Small intestine (tissue), 7 donors: ENCODE data around the gene L3MBTL2. TPM values are rescaled to one million over a fixed set of nuclear protein-coding genes. Genes with fewer than 3 reads are reported as not detected.
"Not testable (repeated sequence)": the region's sequence is repeated elsewhere in the genome, so short reads cannot be mapped to it uniquely, and the experiment has no call there.

ENCODE experiments used
- DNase-seq, 2 donors: peaks; one replicate each; pipeline versions ENCODE4 v3.0.0 to v3.0.0-alpha.2; 2013
- FAIRE-seq: peaks from 2 replicates; lab custom pipeline; 2012; peaks lifted over from hg19 to GRCh38; lab: Jason Lieb, UNC
- H3K27ac ChIP-seq, 3 donors: one replicate each; pipeline ENCODE4 v1.5.1; 2013; ENCODE audit warnings: low read length in 2 of 3, mild to moderate bottlenecking in 2 of 3, control low read depth in 1 of 3, inconsistent platforms in 1 of 3, low read depth in 1 of 3, moderate library complexity in 1 of 3
- H3K27me3 ChIP-seq, 3 donors: one replicate each; pipeline ENCODE4 v1.6.1; 2013; ENCODE audit warnings: low read length in 3 of 3, inconsistent platforms in 1 of 3; ENCODE audit not compliant: control insufficient read depth in 3 of 3, insufficient read depth in 3 of 3
- H3K36me3 ChIP-seq, 3 donors: one replicate each; pipeline ENCODE4 v1.6.1; 2013; ENCODE audit warnings: low read length in 3 of 3, inconsistent platforms in 1 of 3, low read depth in 1 of 3, mild to moderate bottlenecking in 1 of 3, moderate library complexity in 1 of 3; ENCODE audit not compliant: control insufficient read depth in 3 of 3, insufficient read depth in 2 of 3
- H3K4me1 ChIP-seq, 3 donors: one replicate each; pipeline ENCODE4 v1.6.1; 2013; ENCODE audit warnings: low read length in 2 of 3, inconsistent platforms in 1 of 3, low read depth in 1 of 3, mild to moderate bottlenecking in 1 of 3, moderate library complexity in 1 of 3; ENCODE audit not compliant: control insufficient read depth in 3 of 3, insufficient read depth in 2 of 3
- H3K4me3 ChIP-seq, 3 donors: one replicate each; pipeline ENCODE4 v1.5.1; 2013; ENCODE audit warnings: low read length in 3 of 3, control low read depth in 1 of 3, inconsistent platforms in 1 of 3, low read depth in 1 of 3, mild to moderate bottlenecking in 1 of 3, moderate library complexity in 1 of 3
- H3K9me3 ChIP-seq, 2 donors: one replicate each; pipeline ENCODE4 v1.6.1; 2013; ENCODE audit warnings: low read depth in 1 of 2, low read length in 1 of 2; ENCODE audit not compliant: control insufficient read depth in 2 of 2, insufficient read depth in 1 of 2
- WGBS, 3 donors: extraction: QIAGEN DNeasy Blood & Tissue Kit; methylation state at CpG; one replicate each; pipeline ENCODE4 v1.1.7; 2013; 5-methylcytosine and 5-hydroxymethylcytosine counted together
- polyA plus RNA-seq, 4 donors: library from polyadenylated mRNA; stranded (reverse) in 3 of 4; unstranded in 1 of 4; fragments of 200-250 nt in 3 of 4; fragments of 120-200 nt in 1 of 4; gene quantifications; one replicate each; pipeline versions ENCODE4 v1.2.1 to v1.2.3, GENCODE V29; 2013
- donor health status: healthy with polysubstance abuse.
- donor health status: control.
- donor health status: control.
- donor health status: Bipolar disorder and iron deficiency.
- donor health status: healthy.

The L3MBTL2 gene
- polyA plus RNA-seq, 4 donors: 10.1 to 16.2 (median 13.4) TPM

- DNase-seq (no peak), FAIRE-seq (no peak)
- WGBS, 3 donors: 78 to 85% (median 80%) methylated on average over 8 of the region's 8 CpGs
- no peak overlapping the region for H3K27ac ChIP-seq
- no peaks in the 10 kb centered on the region for H3K27me3 ChIP-seq
- H3K36me3 ChIP-seq: peaks cover 11 to 42% (median 28%) of the 10 kb centered on the region in 3 donors
- H3K9me3 ChIP-seq: no peaks in the 10 kb centered on the region
- H3K4me1 ChIP-seq: peaks cover 0 to 2% (median 0%) of the 10 kb centered on the region in 3 donors
- H3K4me3 ChIP-seq: no peak overlapping the region
These were observed 26.6 kb upstream of the L3MBTL2 start for GRCh38 chr22:41178425-41178975.

GRCh38 chr22:41180362-41180761 lies 24.8 kb upstream of the L3MBTL2 start:
- H3K27ac ChIP-seq, DNase-seq, H3K4me1 ChIP-seq, H3K4me3 ChIP-seq, FAIRE-seq, H3K9me3 ChIP-seq, H3K27me3 ChIP-seq: not testable (repeated sequence)
- H3K36me3 ChIP-seq: peaks cover 11 to 34% (median 26%) of the 10 kb centered on the region in 3 donors
- WGBS, 3 donors: 91 to 96% (median 95%) methylated on average over 6 of the region's 6 CpGs

GRCh38 chr22:41180926-41181325 lies 24.2 kb upstream of the L3MBTL2 start:
- DNase-seq (no peak), FAIRE-seq (no peak)
- Histone ChIP-seq H3K4me1 (peaks cover 0 to 2% (median 0%) of the 10 kb centered on the region in 3 donors), H3K4me3 (no peak overlapping the region), H3K9me3 (no peaks in the 10 kb centered on the region), H3K27me3 (no peaks in the 10 kb centered on the region), H3K27ac (no peak overlapping the region), H3K36me3 (peaks cover 11 to 31% (median 22%) of the 10 kb centered on the region in 3 donors)
- WGBS, 3 donors: 81 to 84% (median 84%) methylated on average over 3 of the region's 3 CpGs

GRCh38 chr22:41181349-41182241 lies 23.5 kb upstream of the L3MBTL2 start:
- H3K9me3 ChIP-seq: no peaks in the 10 kb centered on the region
- peak overlapping the region in 2 of 3 donors; percentile 16 to 51 for H3K27ac ChIP-seq
- no peaks in the 10 kb centered on the region for H3K27me3 ChIP-seq
- WGBS, 3 donors: 41 to 76% (median 62%) methylated on average over 15 of the region's 15 CpGs
- FAIRE-seq (no peak), DNase-seq (peak in 1 of 2 donors; percentile 78)
- H3K4me1 ChIP-seq: peaks cover 0 to 2% (median 0%) of the 10 kb centered on the region in 3 donors
- peaks cover 7 to 25% (median 20%) of the 10 kb centered on the region in 3 donors for H3K36me3 ChIP-seq
- H3K4me3 ChIP-seq: no peak overlapping the region

- Histone ChIP-seq H3K27me3 (no peaks in the 10 kb centered on the region), H3K4me3 (no peak overlapping the region), H3K4me1 (peaks cover 0 to 2% (median 0%) of the 10 kb centered on the region in 3 donors), H3K9me3 (no peaks in the 10 kb centered on the region), H3K36me3 (no peaks in the 10 kb centered on the region), H3K27ac (no peak overlapping the region)
- FAIRE-seq (no peak), DNase-seq (no peak)
- WGBS, 3 donors: 62 to 87% (median 75%) methylated on average over 3 of the region's 3 CpGs
These were observed 20.4 kb upstream of the L3MBTL2 start for GRCh38 chr22:41184679-41185078.

GRCh38 chr22:41191467-41191866 lies 13.6 kb upstream of the L3MBTL2 start:
- Histone ChIP-seq H3K36me3 (no peaks in the 10 kb centered on the region), H3K4me1 (no peaks in the 10 kb centered on the region), H3K9me3 (no peaks in the 10 kb centered on the region), H3K27ac (no peak overlapping the region), H3K27me3 (no peaks in the 10 kb centered on the region), H3K4me3 (no peak overlapping the region)
- no peak for FAIRE-seq
- no peak for DNase-seq
- WGBS, 3 donors: 54 to 77% (median 71%) methylated on average over 2 of the region's 2 CpGs

- Histone ChIP-seq H3K36me3 (no peaks in the 10 kb centered on the region), H3K4me3 (no peak overlapping the region)
- FAIRE-seq: no peak
These were observed 11.3 kb upstream of the L3MBTL2 start for GRCh38 chr22:41193829-41194228.

GRCh38 chr22:41197038-41197972 lies 7.8 kb upstream of the L3MBTL2 start:
- Histone ChIP-seq H3K27ac (peak overlapping the region in 1 of 3 donors; percentile 39), H3K4me1 (peaks cover 0 to 15% (median 0%) of the 10 kb centered on the region in 3 donors), H3K27me3 (peaks cover 0 to 9% (median 0%) of the 10 kb centered on the region in 3 donors), H3K4me3 (peak overlapping the region; percentile 53 to 72 (median 68)), H3K9me3 (no peaks in the 10 kb centered on the region), H3K36me3 (no peaks in the 10 kb centered on the region)
- DNase-seq (peak; percentile 81 to 91), FAIRE-seq (no peak)
- 0 to 1% (median 1%) methylated on average over 53 to 91 of the region's 91 CpGs for WGBS, 3 donors

More at GRCh38 chr22:41193829-41194228, 11.3 kb upstream of the L3MBTL2 start:
- no peaks in the 10 kb centered on the region for H3K9me3 ChIP-seq
- H3K27me3 ChIP-seq: no peaks in the 10 kb centered on the region
- H3K4me1 ChIP-seq: peaks cover 0 to 15% (median 0%) of the 10 kb centered on the region in 3 donors
- 91 to 94% (median 93%) methylated on average over 6 of the region's 6 CpGs for WGBS, 3 donors
- no peak overlapping the region for H3K27ac ChIP-seq
- no peak for DNase-seq
